Transverse colon (tissue), 4 donors: ENCODE results near the gene NR1H2. TPM values are rescaled to one million over a fixed set of nuclear protein-coding genes. Genes with fewer than 3 reads are reported as not detected.

Experiments
- DNase-seq: peaks from one replicate; pipeline ENCODE4 v3.0.0-alpha.2; 2019
- H3K27ac ChIP-seq, 4 donors: fragments of 200-600 bp; sonication (generic); 2 replicates each; pipeline ENCODE4 v1.5.1; 2016 to 2018; ENCODE audit warnings: inconsistent platforms in 4 of 4
- H3K27me3 ChIP-seq: fragments of 200-600 bp; sonication (generic); 2 replicates; pipeline ENCODE4 v1.5.1; 2017; ENCODE audit warnings: inconsistent platforms
- H3K36me3 ChIP-seq, 4 donors: fragments of 200-600 bp; sonication (generic); 2 replicates each; pipeline ENCODE4 v1.5.1; 2017 to 2019; ENCODE audit warnings: inconsistent platforms in 4 of 4
- H3K4me1 ChIP-seq, 4 donors: fragments of 200-600 bp; sonication (generic); 2 replicates each; pipeline ENCODE4 v1.5.1; 2017 to 2020; ENCODE audit warnings: inconsistent platforms in 4 of 4
- H3K4me3 ChIP-seq, 4 donors: fragments of 200-600 bp; sonication (generic); 1 replicate in 1 of 4; 2 replicates in 3 of 4; pipeline versions ENCODE4 v1.5.1 to v1.6.1; 2017 to 2019; ENCODE audit warnings: inconsistent platforms in 4 of 4
- H3K9me3 ChIP-seq, 2 donors: fragments of 200-600 bp; sonication (generic); 2 replicates each; pipeline ENCODE4 v1.5.1; 2017 to 2019; ENCODE audit warnings: inconsistent platforms in 2 of 2
- EP300 ChIP-seq: sonication (generic); formaldehyde crosslinking; IDR thresholded peaks from one replicate; pipeline ENCODE4 v1.6.1; 2017; ENCODE audit warnings: antibody characterized with exemption, low read depth
- POLR2A ChIP-seq: fragments of 450-650 bp; IDR thresholded peaks from one replicate; pipeline ENCODE4 v1.6.1; 2016; ENCODE audit warnings: antibody characterized with exemption, mild to moderate bottlenecking, moderate library complexity
- POLR2AphosphoS5 ChIP-seq, 3 donors: sonication (generic); formaldehyde crosslinking; IDR thresholded peaks; one replicate each; pipeline ENCODE4 v1.6.1; 2016; ENCODE audit warnings: antibody characterized with exemption in 3 of 3
- WGBS, 2 donors: methylation state at CpG; one replicate each; pipeline ENCODE4 v1.1.5; 2018; ENCODE audit warnings: low coverage in 1 of 2; 5-methylcytosine and 5-hydroxymethylcytosine counted together
- in situ Hi-C, 4 donors: fragments of 200-750 bp; cut with MboI; loops; one replicate each; pipeline versions ENCODE4 v1.15.0 to v1.15.1; 2017; ENCODE audit warnings: low sequenced_read_pairs in 3 of 4, low pct_ligation_motif_present in 1 of 4, low pct_unique_long_range_greater_than_20kb in 1 of 4
- intact Hi-C: fragments of 100-400 bp; cut with DNase I; formaldehyde crosslinking; loops from one replicate; pipeline ENCODE4 v1.15.1; 2023; ENCODE audit warnings: low total_unique reads
- total RNA-seq, 4 donors: library from RNA; depleted of rRNA; stranded (reverse); fragments of >200 nt; gene quantifications; one replicate each; pipeline ENCODE4 v1.1.0, GENCODE V29; 2016
- TF ChIP-seq, protein P1 (sequence below), 5 experiments: fragments of 200-600 bp in 3 of 5; fragments of 450-650 bp in 2 of 5; sonication (generic) in 3 of 5; IDR thresholded peaks; 1 replicate in 2 of 5; 2 replicates in 3 of 5; pipeline ENCODE4 v1.5.1; 2016 to 2017; ENCODE audit warnings: antibody characterized with exemption in 5 of 5, inconsistent platforms in 3 of 5, mild to moderate bottlenecking in 2 of 5, moderate library complexity in 1 of 5

The NR1H2 gene
- total RNA-seq, 4 donors from 2014 or later = 80.8 to 192 (median 102) TPM

DNA sequence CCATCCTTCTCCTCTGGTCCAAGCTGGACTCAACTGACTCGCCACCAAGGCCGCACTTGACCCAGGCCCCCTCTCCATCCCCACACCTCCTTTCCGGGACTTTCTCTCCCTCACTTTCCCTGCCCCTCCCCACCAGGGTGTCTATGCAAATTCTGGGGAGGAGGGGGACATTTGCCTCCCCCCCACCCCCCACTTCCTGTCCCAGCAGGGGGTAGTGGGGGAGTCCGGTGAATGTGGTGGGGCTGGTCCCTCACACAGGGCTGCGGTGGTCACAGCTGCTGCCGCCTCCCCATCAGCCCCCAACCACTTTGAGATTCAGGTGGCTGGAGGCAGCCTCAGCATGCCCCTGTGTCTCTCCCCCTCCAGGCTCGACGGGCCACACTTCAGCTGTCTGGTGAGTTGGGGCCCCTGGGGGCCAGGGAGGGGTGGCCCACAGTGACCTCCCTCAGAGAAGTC is 43.4 kb downstream of the NR1H2 start:
- WGBS, 2 donors = 18% methylated on average over 7 of the region's 8 CpGs; no CpG with 5 or more reads in 1 of the 2 donors
- intact Hi-C loops = no loop called here
- Histone ChIP-seq H3K27me3 (peaks cover 62% of the 10 kb centered on the region), H3K27ac (no peak overlapping the region), H3K9me3 (no peaks in the 10 kb centered on the region), H3K36me3 (no peaks in the 10 kb centered on the region), H3K4me1 (peaks cover 3 to 33% (median 20%) of the 10 kb centered on the region in 4 donors), H3K4me3 (peak overlapping the region in 2 of 4 donors; percentile 14 to 22)
- in situ Hi-C loops = loop anchor here in 1 of 4 donors (10.0 kb wide), 1 partner anchor 55 kb away; the partner anchor contains the start of gene NAPSA
- DNase-seq = no peak
- TF ChIP-seq POLR2AphosphoS5 (IDR thresholded peaks at IDR 0.05) = no peak

- H3K27me3 ChIP-seq = peaks cover 62% of the 10 kb centered on the region
- H3K36me3 ChIP-seq = no peaks in the 10 kb centered on the region
- H3K27ac ChIP-seq = no peak overlapping the region
- WGBS, 2 donors = 10 to 43% methylated on average over 3 of the region's 3 CpGs
- H3K9me3 ChIP-seq = no peaks in the 10 kb centered on the region
- no peak for DNase-seq
- peaks cover 0 to 29% (median 20%) of the 10 kb centered on the region in 4 donors for H3K4me1 ChIP-seq
- in situ Hi-C loops (loop anchor here in 1 of 4 donors (10.0 kb wide), 1 partner anchor 55 kb away; the partner anchor contains the start of gene NAPSA), intact Hi-C loops (no loop called here)
- TF ChIP-seq POLR2AphosphoS5 (IDR thresholded peaks at IDR 0.05) = no peak
- TF ChIP-seq, protein P1, sequence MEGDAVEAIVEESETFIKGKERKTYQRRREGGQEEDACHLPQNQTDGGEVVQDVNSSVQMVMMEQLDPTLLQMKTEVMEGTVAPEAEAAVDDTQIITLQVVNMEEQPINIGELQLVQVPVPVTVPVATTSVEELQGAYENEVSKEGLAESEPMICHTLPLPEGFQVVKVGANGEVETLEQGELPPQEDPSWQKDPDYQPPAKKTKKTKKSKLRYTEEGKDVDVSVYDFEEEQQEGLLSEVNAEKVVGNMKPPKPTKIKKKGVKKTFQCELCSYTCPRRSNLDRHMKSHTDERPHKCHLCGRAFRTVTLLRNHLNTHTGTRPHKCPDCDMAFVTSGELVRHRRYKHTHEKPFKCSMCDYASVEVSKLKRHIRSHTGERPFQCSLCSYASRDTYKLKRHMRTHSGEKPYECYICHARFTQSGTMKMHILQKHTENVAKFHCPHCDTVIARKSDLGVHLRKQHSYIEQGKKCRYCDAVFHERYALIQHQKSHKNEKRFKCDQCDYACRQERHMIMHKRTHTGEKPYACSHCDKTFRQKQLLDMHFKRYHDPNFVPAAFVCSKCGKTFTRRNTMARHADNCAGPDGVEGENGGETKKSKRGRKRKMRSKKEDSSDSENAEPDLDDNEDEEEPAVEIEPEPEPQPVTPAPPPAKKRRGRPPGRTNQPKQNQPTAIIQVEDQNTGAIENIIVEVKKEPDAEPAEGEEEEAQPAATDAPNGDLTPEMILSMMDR (IDR thresholded peaks at IDR 0.05) = no peak
- no peak for TF ChIP-seq EP300
- peak overlapping the region in 2 of 4 donors; percentile 14 to 22 for H3K4me3 ChIP-seq
Observed at GRCh38 chr19:50420127-50420526, 43.9 kb downstream of the NR1H2 start.

DNA sequence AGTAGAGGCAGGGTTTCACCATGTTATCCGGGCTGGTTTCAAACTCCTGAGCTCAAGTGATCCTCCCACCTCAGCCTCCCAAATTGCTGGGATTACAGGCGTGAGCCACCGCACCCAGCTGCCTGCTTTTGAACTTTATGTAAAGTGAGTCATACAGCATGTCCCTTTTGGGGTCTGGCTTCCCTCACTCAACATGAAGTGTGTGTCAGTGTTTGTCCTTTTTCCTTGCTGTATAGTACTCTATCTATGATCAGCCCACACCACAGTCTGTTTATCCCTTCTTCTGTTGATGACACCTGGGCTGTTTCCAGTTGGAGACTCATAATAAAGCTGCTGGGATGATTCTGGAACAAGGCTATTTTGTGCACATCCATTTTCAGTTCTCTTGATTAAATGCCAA is 44.6 kb downstream of the NR1H2 start:
- intact Hi-C loops = no loop called here
- H3K36me3 ChIP-seq = no peaks in the 10 kb centered on the region

DNA sequence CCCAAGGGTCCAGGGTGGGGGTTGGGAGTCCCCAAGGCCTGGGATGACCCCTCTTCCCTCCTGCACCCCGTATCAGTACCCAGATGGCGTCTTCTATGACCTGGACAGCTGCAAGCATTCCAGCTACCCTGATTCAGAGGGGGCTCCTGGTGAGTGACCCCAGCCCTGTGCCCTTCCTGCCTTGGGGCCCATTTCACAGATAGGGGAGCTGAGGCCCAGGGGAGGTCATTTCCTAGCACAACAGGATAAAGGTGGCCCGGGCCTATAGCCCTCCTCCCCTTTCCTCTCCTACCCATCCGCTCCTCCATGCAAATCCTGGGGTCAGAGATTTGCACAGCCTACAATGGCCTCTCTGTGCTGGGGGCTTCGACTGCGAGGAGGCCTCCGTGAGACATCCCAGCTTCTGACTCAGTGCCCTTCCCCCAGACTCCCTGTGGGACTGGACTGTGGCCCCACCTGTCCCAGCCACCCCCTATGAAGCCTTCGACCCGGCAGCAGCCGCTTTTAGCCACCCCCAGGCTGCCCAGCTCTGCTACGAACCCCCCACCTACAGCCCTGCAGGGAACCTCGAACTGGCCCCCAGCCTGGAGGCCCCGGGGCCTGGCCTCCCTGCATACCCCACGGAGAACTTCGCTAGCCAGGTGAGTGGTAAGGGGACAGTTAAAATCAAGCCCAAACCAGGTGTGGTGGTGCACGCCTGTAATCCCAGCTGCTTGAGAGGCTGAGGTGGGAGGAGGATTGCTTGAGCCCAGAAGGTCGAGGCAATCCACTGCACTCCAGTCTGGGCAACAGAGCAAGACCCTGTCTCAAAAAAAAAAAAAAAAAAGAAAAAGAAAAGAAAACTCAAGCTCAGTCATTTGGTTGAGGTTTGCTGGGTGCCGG is 46.4 kb downstream of the NR1H2 start:
- DNase-seq = no peak
- WGBS, 2 donors = 87 to 100% methylated on average over 2 to 18 of the region's 18 CpGs
- Histone ChIP-seq H3K27ac (no peak overlapping the region), H3K36me3 (no peaks in the 10 kb centered on the region), H3K9me3 (no peaks in the 10 kb centered on the region), H3K4me3 (no peak overlapping the region), H3K4me1 (peaks cover 0 to 11% (median 9%) of the 10 kb centered on the region in 4 donors), H3K27me3 (peaks cover 52% of the 10 kb centered on the region)
- intact Hi-C loops (loop anchor here (1.0 kb wide), 1 partner anchor 19 kb away; no protein-coding TSS in a partner anchor), in situ Hi-C loops (loop anchor here in 1 of 4 donors (10.0 kb wide), 1 partner anchor 58 kb away; the partner anchor contains the start of gene NAPSA)
- TF ChIP-seq, protein P1 (IDR thresholded peaks at IDR 0.05) = no peak
- TF ChIP-seq POLR2AphosphoS5 (IDR thresholded peaks at IDR 0.05) = no peak
- TF ChIP-seq POLR2A = no peak
- no peak for TF ChIP-seq EP300

More for the DNA sequence above, 44.6 kb downstream of the NR1H2 start:
- Histone ChIP-seq H3K4me3 (no peak overlapping the region), H3K9me3 (no peaks in the 10 kb centered on the region), H3K4me1 (peaks cover 0 to 25% (median 22%) of the 10 kb centered on the region in 4 donors), H3K27ac (no peak overlapping the region), H3K27me3 (peaks cover 62% of the 10 kb centered on the region)
- in situ Hi-C loops = loop anchor here in 1 of 4 donors (10.0 kb wide), 1 partner anchor 56 kb away; the partner anchor contains the start of gene NAPSA
- TF ChIP-seq EP300 (no peak), POLR2A (no peak), POLR2AphosphoS5 (IDR thresholded peaks at IDR 0.05) (no peak)
- TF ChIP-seq, protein P1 (IDR thresholded peaks at IDR 0.05) = no peak
- 52 to 69% methylated on average over 2 to 3 of the region's 3 CpGs for WGBS, 2 donors
- no peak for DNase-seq
